ENCODE results near the gene AGPAT4.

DNA sequence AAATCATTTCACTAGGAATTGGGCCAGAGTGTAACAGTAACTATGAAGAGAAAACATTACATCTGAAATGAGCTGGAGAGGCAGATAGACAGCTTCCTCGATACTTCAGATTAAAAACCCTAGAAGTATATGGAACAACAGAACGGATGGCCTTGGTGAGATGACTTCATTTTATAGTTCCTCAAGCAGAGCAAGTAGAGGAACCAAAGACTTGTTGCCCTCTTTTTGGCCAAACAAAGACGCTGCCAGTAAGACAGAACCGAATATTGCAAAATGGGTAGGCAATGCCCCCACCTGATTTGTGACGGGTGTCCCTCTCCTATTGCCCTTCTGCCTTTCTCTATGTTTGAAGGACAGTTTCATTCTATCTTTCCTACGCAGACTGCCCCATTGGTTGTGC, 53.5 kb downstream of the AGPAT4 start:
- no peak for TF ChIP-seq CEBPB (IDR thresholded peaks at IDR 0.05; ENCODE audit: low read depth)
- no peak for TF ChIP-seq POLR2A (IDR thresholded peaks at IDR 0.05; ENCODE audit: borderline replicate concordance, extremely low read depth, insufficient read depth, insufficient read length)
- TF ChIP-seq EZH2 (IDR thresholded peaks at IDR 0.05), result no peak
- no peak for TF ChIP-seq FOSL1 (IDR thresholded peaks at IDR 0.05; ENCODE audit: low read depth)
- no peak for TF ChIP-seq SIN3A (IDR thresholded peaks at IDR 0.05; ENCODE audit: low read depth)
- TF ChIP-seq RAD21 (IDR thresholded peaks at IDR 0.05; ENCODE audit: low read depth), result no peak
- TF ChIP-seq, protein P1, sequence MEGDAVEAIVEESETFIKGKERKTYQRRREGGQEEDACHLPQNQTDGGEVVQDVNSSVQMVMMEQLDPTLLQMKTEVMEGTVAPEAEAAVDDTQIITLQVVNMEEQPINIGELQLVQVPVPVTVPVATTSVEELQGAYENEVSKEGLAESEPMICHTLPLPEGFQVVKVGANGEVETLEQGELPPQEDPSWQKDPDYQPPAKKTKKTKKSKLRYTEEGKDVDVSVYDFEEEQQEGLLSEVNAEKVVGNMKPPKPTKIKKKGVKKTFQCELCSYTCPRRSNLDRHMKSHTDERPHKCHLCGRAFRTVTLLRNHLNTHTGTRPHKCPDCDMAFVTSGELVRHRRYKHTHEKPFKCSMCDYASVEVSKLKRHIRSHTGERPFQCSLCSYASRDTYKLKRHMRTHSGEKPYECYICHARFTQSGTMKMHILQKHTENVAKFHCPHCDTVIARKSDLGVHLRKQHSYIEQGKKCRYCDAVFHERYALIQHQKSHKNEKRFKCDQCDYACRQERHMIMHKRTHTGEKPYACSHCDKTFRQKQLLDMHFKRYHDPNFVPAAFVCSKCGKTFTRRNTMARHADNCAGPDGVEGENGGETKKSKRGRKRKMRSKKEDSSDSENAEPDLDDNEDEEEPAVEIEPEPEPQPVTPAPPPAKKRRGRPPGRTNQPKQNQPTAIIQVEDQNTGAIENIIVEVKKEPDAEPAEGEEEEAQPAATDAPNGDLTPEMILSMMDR (IDR thresholded peaks at IDR 0.05 in 2 of 3, conservative IDR thresholded peaks at IDR 0.05 in 1 of 3; ENCODE audit: borderline replicate concordance in 1 of 3, insufficient read depth in 1 of 3, low read depth in 2 of 3, low read length in 2 of 3), result no peak

Data from HCT116 (cell line).